ENCODE measurements around the gene NGEF. TPM values are rescaled to one million over a fixed set of nuclear protein-coding genes. Genes with fewer than 3 reads are reported as not detected.
A peak's percentile ranks its signal among the peaks of the same experiment; 100 is the strongest.

Gene NGEF
- total RNA-seq, 3 donors from 2014 or later: 1.6 to 6.3 TPM; not detected in 1

DNA sequence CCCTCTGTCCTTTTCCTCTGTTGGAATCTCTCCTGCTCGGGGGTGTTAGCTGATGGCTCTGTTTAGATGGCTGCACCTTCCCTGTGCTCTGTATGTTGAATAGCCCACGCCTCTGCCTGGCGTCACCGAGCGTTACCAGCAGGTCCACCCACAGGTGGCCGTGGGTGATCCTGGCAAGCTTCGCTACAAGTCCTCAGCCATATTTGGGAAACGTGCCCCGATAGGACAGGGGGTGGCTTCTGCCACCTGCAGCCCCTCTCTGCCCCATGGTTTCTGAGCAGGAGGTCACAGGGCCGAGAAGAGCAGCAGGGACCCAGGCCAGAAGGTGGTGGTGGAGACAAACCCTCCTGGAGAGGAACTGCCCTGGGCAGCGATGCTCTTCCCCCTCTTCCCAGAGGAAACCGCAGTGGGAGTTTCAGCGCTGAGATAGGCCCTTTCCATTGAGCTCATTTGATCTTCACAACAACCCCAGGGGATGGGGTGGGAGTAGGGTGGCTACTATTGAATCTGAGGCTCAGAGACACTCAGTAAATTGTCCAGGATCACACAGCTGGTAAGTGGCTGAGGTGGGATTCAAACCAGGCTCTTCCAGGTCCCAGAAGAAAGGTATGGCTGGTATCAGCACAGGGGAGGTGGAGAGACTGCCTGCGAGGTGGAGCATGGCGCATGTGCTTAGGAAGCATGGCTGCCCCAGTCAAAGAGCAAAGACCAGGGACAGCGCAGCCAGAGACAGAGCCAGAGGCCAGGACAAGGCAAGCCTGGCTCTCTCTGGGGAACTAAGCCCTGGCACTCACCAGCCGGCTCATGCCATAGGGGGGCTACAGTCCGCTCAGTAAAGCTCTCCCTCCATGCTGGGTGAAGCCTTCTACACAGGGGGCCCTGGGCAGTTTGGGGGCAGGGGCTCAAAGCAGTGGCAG is 15.0 kb downstream of the NGEF start:
- H3K4me3 ChIP-seq: no peak overlapping the region
- H3K27me3 ChIP-seq: no peaks in the 10 kb centered on the region
- DNase-seq (ENCODE audit: low spot score in 2 of 2): peak in 1 of 2 donors; percentile 31
- intact Hi-C loops (cut with DNase I; ENCODE audit: low total_unique reads): no loop called here
- H3K4me1 ChIP-seq: no peaks in the 10 kb centered on the region
- TF ChIP-seq, protein P1, sequence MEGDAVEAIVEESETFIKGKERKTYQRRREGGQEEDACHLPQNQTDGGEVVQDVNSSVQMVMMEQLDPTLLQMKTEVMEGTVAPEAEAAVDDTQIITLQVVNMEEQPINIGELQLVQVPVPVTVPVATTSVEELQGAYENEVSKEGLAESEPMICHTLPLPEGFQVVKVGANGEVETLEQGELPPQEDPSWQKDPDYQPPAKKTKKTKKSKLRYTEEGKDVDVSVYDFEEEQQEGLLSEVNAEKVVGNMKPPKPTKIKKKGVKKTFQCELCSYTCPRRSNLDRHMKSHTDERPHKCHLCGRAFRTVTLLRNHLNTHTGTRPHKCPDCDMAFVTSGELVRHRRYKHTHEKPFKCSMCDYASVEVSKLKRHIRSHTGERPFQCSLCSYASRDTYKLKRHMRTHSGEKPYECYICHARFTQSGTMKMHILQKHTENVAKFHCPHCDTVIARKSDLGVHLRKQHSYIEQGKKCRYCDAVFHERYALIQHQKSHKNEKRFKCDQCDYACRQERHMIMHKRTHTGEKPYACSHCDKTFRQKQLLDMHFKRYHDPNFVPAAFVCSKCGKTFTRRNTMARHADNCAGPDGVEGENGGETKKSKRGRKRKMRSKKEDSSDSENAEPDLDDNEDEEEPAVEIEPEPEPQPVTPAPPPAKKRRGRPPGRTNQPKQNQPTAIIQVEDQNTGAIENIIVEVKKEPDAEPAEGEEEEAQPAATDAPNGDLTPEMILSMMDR (IDR thresholded peaks at IDR 0.05): no peak
- TF ChIP-seq POLR2AphosphoS5 (IDR thresholded peaks at IDR 0.05) (no peak), POLR2A (IDR thresholded peaks at IDR 0.05) (no peak)
- no peaks in the 10 kb centered on the region for H3K36me3 ChIP-seq
- no peak overlapping the region for H3K27ac ChIP-seq
- H3K9me3 ChIP-seq: no peaks in the 10 kb centered on the region

DNA sequence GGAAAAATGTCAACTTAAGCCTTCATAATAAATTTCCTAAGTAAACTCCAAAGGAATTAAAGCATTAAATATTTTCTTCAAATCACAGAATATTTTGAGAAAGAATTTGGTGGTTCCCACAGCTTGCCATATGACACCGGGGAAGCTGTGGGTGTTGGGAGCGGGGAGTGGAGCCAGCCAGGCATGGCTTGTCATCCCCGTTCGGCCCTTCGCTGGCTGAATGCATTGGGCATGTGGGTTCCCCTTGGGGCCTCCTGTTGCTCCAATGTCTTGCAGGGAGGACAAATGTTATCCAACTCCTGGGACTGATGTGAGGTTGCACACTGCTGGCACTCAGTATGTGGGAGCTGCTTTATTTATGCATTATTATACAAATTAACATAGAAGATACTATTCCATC is 18.6 kb downstream of the NGEF start:
- Histone ChIP-seq H3K9me3 (no peaks in the 10 kb centered on the region), H3K4me1 (no peaks in the 10 kb centered on the region), H3K27ac (no peak overlapping the region), H3K36me3 (no peaks in the 10 kb centered on the region), H3K27me3 (no peaks in the 10 kb centered on the region), H3K4me3 (no peak overlapping the region)
- intact Hi-C loops (cut with DNase I; ENCODE audit: low total_unique reads): no loop called here
- peak in 1 of 2 donors; percentile 25 for DNase-seq (ENCODE audit: low spot score in 2 of 2)
- TF ChIP-seq POLR2A (IDR thresholded peaks at IDR 0.05) (no peak), POLR2AphosphoS5 (IDR thresholded peaks at IDR 0.05) (no peak)
- TF ChIP-seq, protein P1 (IDR thresholded peaks at IDR 0.05): no peak

DNA sequence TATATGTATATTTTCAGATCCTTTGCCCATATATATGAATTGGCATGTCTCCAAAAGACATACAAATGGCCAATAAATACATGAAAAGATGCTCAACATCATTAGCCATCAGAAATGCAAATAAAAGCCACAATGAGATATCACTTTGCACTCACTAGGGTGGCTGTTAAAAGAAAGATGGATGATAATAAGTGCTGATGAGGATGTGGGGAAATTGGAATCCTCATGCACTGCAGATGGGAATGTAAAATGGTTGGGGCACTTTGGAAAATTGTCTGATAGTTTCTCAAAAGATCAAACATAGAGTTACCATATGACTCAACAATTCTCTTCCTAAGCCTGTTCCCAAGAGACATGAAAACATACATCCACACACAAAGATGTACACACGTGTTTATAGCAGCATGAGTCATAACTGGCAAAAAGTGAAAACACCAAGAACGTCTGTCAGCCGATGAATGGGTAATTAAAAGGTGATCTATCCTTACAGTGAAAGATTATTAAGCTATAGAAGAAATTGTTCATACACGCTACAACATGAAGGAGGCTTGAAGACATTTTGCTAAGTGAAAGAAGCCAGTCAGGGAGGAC is 19.7 kb downstream of the NGEF start:
- H3K9me3 ChIP-seq: no peaks in the 10 kb centered on the region
- intact Hi-C loops (cut with DNase I; ENCODE audit: low total_unique reads): no loop called here
- no peaks in the 10 kb centered on the region for H3K36me3 ChIP-seq
- no peaks in the 10 kb centered on the region for H3K4me1 ChIP-seq
- TF ChIP-seq POLR2A (IDR thresholded peaks at IDR 0.05) (no peak), POLR2AphosphoS5 (IDR thresholded peaks at IDR 0.05) (no peak)
- TF ChIP-seq, protein P1 (IDR thresholded peaks at IDR 0.05): no peak
- no peak for DNase-seq (ENCODE audit: low spot score in 2 of 2)
- no peak overlapping the region for H3K27ac ChIP-seq
- H3K27me3 ChIP-seq: no peaks in the 10 kb centered on the region
- H3K4me3 ChIP-seq: no peak overlapping the region

DNA sequence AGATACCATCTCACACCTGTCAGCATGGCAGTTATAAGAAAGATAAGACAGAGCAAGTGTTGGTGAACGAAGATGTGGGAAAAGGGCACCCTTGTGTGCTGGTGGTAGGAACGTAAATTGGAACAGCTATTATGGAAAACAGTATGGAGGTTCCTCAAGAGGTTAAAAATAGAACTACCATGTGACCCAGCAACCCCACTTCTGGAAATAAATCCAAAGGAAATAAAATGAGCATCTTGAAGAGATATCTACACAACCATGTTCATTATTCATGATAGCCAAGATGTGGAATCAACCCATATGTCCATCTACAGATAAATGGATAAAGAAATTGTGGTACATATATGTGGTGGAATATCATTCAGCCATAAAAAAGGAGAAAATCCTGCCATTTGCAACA is 26.9 kb downstream of the NGEF start:
- H3K36me3 ChIP-seq: no peaks in the 10 kb centered on the region
- no peaks in the 10 kb centered on the region for H3K27me3 ChIP-seq
- intact Hi-C loops (cut with DNase I; ENCODE audit: low total_unique reads): no loop called here
- peaks cover 0 to 5% of the 10 kb centered on the region in 2 donors for H3K4me1 ChIP-seq
- H3K9me3 ChIP-seq: no peaks in the 10 kb centered on the region
- H3K27ac ChIP-seq: no peak overlapping the region
- no peak for TF ChIP-seq POLR2AphosphoS5 (IDR thresholded peaks at IDR 0.05)
- no peak for TF ChIP-seq POLR2A (IDR thresholded peaks at IDR 0.05)
- DNase-seq (ENCODE audit: low spot score in 2 of 2): no peak
- H3K4me3 ChIP-seq: no peak overlapping the region

DNA sequence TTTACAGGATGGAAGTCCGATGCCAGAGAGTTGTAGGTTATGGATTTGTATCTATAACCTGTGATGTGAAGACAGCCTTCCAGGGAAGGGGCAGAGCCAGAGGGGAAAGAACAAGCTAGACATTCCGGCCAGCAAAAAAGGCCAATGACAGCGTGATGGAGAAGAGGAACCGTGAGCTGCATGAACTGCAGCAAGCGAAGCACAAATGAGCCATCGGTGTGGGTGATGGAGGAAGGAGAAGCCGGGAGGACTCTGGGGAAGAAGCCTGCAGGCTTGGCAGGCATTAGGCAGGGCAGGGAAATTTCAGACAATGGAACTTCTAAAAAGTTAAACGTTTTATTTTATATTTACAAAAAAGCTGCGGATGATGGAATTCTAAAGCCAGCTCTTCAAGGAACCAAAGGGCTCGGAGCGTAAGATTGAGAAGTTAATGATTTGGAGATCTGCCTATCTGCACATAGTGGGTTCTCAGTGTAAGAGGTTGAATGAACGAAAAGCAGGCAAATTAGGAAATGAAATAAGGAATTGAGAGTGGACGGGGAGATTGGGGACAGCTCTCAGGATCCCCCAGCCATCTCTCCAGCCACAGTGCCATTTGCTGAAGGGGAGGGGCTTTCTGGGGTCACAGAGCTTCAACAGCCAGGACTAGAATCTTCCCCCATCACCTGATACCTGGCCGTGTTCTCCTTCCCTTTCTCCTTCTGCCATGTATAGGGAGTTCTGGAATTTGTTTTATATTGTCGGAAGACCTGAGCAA is 28.4 kb downstream of the NGEF start:
- peak in 1 of 2 donors; percentile 24 for DNase-seq (ENCODE audit: low spot score in 2 of 2)
- Histone ChIP-seq H3K27ac (no peak overlapping the region), H3K27me3 (no peaks in the 10 kb centered on the region), H3K9me3 (no peaks in the 10 kb centered on the region), H3K4me1 (peaks cover 0 to 5% of the 10 kb centered on the region in 2 donors), H3K36me3 (no peaks in the 10 kb centered on the region), H3K4me3 (no peak overlapping the region)
- intact Hi-C loops (cut with DNase I; ENCODE audit: low total_unique reads): no loop called here
- TF ChIP-seq, protein P1 (IDR thresholded peaks at IDR 0.05): no peak
- no peak for TF ChIP-seq POLR2A (IDR thresholded peaks at IDR 0.05)
- TF ChIP-seq POLR2AphosphoS5 (IDR thresholded peaks at IDR 0.05): no peak
